Stimulated activated CD4-positive, alpha-beta T cell treated with anti-CD3 and anti-CD28 coated beads, Interleukin-1b, Interleukin-23, amount 100 ng/mL, for 4 hours (primary cell): ENCODE data around the gene GRIK1.

Experiments used
- DNase-seq, 2 donors: peaks; one replicate each; pipeline ENCODE4 v3.0.0-alpha.2; 2020; ENCODE audit warnings: low read depth in 2 of 2

GRIK1 gene

DNA sequence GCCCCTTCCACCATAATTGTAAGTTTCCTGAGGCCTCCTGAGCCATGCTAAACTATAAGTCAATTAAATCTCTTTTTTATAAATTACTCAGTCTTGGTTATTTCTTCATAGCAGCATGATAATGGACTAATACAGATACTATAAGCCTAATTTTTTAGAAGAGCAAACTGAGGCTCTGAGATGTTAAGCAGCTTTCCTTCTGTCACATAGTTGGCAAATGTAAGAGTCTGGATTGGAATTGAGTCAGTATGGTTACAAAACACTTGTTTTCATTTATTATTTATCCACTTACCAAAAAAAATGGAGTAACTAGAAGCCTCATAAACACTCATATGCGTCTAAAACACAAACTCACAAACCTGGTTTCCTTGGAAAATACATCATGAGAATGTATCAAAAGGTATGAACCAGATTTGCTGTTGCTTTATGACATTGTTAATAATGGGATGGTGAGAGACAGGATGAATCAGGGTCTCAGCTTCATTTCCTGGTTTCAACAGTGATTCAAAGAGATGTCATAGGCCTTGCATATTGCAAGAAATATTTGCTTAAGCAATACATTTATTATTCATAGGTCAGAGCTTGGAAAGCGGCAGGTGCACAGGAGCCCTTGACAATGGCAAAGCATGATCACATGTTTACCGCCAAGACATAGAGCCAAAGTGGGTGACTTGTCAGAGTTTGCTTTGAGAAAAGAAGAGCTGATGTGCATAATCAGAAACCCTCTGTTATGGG lies 221.5 kb downstream of the GRIK1 start:
- no peak for DNase-seq

GRCh38 chr21:29717659-29718058 lies 222.1 kb downstream of the GRIK1 start:
- no peak for DNase-seq

DNA sequence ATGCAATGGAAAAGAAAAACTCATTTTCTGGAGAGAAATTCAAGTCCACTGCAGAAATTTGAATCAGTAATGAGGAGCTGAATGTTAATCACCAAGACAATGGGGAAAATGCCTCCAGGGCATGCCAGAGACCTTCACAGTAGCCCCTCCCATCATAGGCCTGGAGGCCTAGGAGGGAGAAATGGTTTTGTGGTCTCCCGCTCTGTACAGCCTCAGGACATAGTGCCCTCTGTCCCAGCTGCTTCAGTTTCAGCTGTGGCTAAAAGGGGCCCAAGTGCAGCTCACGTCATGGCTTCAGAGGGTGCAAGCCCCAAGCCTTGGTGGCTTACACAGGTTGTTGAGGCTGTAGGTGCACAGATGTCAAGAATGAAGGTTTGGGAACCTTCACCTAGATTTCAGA lies 223.0 kb downstream of the GRIK1 start:
- no peak for DNase-seq

- DNase-seq = no peak
Observed at GRCh38 chr21:29715089-29715488, 224.7 kb downstream of the GRIK1 start.

DNA sequence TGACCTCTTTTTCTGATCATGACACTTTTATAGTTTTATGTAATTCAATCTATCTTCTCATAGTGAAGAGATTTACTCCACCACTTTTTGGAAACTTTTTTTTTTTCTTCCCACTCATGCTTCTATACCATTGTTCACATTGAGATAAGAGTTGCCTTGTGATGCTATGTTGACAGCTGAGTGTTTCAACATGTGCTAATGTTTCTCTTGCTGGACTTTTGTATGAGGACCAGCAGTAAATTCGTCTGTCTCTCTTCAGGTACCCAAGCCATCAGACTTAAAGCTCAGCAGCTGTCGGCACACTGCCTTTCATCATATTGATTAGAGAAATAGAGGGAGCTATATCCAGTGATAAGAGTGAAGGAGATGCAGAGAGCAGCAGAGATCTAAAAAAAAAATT lies 227.0 kb downstream of the GRIK1 start:
- no peak for DNase-seq

DNA sequence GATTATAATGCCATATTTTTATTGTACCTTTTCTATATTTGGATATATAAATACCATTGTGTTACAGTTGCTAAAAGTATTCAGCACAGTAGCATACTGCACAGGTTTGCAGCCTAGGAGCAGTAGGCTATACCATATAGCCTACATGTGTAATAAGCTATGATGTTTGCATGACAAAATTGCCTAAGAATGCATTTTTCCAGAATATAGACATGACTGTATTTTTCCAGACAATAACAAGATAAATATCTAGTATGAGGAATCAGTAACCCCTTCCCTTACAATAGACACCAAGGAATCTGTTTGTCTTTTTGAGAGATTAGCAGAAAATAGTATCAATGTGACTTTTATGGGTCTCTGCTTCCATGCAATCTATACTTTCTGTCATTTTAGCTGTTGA lies 228.6 kb downstream of the GRIK1 start:
- no peak for DNase-seq

- no peak for DNase-seq
Observed at GRCh38 chr21:29710498-29710897, 229.3 kb downstream of the GRIK1 start.

- DNase-seq = no peak
Observed at GRCh38 chr21:29708401-29708800, 231.4 kb downstream of the GRIK1 start.

GRCh38 chr21:29704719-29705118 lies 235.1 kb downstream of the GRIK1 start:
- DNase-seq = no peak

- no peak for DNase-seq
Observed at GRCh38 chr21:29701676-29702075, 238.1 kb downstream of the GRIK1 start.

GRCh38 chr21:29697555-29698193 lies 242.1 kb downstream of the GRIK1 start:
- DNase-seq = no peak

- no peak for DNase-seq
Observed at GRCh38 chr21:29696937-29697336, 242.9 kb downstream of the GRIK1 start.

GRCh38 chr21:29691616-29692491 lies 247.9 kb downstream of the GRIK1 start:
- DNase-seq = no peak

DNA sequence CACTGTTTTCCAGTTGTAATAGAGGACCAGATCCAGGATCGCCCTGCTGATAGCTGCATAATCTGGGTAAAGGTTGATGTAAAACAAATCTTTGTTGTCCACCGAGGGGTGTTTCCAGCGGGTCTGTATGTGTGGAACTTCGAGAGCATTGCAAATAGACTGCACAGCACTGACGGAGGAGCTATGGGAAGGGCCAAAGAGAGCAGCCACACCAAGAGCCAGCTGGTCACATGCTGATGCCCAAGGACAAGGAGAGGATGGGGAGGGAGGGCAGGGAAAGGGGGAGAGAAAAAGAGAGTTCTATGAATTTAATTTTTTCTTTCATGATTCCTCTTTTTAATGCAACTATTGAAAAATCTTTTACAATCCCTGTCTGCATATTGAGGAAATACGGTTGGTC lies 250.0 kb downstream of the GRIK1 start:
- DNase-seq = no peak

DNA sequence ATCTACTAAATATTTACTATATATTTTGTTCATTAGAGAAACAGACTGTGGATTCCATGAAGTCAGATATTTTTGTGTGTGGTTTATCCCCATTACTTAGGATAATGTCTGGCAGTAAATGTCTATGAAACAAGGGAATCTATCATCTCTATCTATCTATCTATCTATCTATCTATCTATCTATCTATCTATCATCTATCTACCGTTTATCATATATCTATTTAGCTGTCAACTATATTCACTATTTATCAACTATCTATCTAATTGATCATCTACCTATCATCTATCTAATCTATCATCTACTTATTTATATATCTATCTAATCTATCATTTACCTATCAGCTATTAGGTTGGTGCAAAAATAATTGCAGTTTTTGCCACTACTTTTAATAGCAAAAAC lies 255.7 kb downstream of the GRIK1 start:
- no peak for DNase-seq

- DNase-seq = no peak
Observed at GRCh38 chr21:29682800-29683199, 257.0 kb downstream of the GRIK1 start.

- no peak for DNase-seq
Observed at GRCh38 chr21:29680273-29680672, 259.5 kb downstream of the GRIK1 start.

DNA sequence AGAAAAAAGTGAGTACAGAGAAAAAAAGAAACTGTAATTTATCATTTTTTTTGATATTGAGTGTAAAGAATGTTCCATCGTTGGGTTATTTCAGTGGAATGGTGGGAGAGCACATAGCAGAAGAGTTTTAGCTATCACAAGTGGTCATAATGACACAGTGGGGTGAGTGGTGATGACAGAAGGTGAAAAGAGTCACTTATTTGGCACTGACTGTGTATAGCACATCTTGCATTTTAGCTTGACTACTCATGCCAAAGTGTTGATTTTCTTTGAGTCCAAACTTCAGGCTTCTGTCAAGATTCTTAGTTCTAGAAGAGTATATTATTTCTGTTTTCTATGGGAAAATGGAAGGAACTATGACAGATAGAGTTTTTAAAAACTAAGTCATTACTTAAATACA lies 261.2 kb downstream of the GRIK1 start:
- no peak for DNase-seq

DNA sequence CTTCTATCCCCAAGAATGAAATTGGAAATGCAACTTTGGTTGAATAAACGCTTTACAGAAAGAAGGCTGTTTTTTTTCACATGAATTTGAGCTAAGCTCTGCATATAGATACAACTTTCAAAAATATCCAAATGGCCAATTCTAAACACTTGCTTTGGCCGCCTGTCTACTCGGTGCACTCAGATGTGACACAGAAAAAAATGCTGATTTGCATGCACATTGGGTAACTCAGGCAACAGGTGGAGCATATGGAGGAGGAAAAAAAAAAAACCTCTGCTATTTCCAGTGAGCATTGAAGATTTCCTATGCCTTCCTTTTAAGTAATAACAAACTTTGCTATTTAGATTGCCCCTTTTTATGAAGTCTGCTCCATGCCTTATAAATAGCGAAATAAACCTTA lies 262.5 kb downstream of the GRIK1 start:
- DNase-seq = no peak

DNA sequence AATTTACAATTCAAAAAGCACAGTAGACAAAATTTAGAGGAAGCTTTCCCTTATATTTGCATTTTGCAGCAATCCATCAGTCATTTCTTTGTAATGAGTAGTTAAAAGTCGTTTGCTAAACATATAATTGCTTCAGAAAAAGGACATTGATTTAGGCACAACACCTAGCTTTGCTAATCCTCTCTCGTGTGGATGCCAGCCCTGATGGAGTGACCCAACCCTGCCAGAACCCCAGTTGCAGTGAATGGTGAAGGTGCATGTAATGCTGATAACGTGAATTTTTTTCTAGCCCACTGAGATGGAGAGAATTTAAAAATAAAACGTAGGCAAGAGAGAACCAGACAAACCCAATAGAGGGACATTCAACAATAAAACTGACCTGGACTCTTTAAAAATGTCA lies 263.4 kb downstream of the GRIK1 start:
- no peak for DNase-seq

DNA sequence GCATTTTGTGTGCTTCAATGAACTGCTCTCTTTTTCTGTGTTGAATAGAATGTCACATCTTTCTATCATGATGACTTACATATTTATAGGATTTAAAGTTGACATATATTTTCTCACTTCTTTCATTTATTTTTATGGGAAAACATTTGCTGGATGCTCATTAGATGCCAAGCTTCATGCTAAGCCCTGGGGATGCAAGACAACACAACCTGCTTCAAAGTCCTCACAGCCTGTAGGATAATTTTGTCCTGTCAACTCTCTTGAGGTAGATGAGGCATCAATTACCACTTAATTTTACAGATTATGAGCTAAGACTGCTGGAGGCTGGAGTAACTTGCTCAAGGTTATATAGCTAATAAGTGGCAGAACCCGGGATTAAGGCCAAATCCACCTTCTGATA lies 264.3 kb downstream of the GRIK1 start:
- DNase-seq = no peak

DNA sequence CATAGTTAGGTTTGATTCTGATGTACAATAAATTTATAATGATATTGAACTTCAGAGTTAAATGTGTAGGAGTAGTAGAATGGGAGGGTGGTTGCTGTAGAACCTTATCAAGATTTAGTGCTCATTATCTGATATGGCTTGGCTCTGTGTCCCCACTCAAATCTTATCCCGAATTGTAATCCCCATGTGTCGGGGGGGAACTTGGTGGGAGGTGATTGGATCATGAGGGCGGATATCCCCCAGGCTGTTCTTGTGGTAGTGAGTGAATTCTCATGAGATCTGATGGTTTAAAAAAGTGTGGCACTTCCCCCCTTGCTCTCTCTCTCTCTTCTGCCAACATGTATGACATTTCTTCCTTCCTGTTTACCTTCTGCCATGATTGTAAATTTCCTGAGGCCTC lies 265.5 kb downstream of the GRIK1 start:
- DNase-seq = no peak

DNA sequence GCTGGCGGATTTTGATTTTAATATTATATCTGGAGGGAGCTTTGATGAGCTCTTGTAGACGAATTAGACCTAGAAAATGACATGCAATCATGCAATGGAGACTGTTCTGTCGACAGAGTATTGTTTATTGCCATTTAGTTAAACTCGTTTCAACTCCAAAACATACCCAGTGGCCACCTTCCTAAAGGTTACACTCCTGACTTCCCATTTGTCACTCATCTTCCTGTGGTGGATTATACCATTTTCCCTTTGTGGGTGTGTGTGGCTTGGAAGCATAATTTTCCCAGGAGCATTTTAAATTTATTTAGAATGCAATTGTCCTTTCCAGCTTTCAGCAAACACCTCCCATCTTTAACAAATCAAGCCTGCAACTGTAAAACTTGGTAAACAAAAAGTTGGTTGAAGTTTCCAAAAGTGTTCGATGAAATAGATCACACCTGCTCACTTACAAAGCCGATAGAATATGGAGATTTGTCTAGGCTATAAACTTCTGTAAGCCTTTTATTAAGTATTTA lies 266.6 kb downstream of the GRIK1 start:
- no peak for DNase-seq
